Measurements from ENCODE around the gene KIF2C.

Gene KIF2C

GRCh38 chr1:44707112-44707881, 32.3 kb upstream of the KIF2C start:
- Histone ChIP-seq H3K79me2 (ENCODE audit: insufficient read depth, low read length) (no peaks in the 10 kb centered on the region), H3K4me1 (ENCODE audit: insufficient read depth, low read length, severe bottlenecking) (peaks cover 11% of the 10 kb centered on the region), H3K4me3 (ENCODE audit: low read depth, low read length, poor library complexity, severe bottlenecking) (no peak overlapping the region), H3K27ac (ENCODE audit: low read depth, low read length, poor library complexity, severe bottlenecking) (no peak overlapping the region), H3K9me2 (ENCODE audit: low read depth, low read length) (no peaks in the 10 kb centered on the region), H3K27me3 (ENCODE audit: insufficient read depth, low read length) (no peaks in the 10 kb centered on the region), H3K9ac (ENCODE audit: low read length) (no peak overlapping the region), H3F3A (ENCODE audit: insufficient read depth, low read length) (no peaks in the 10 kb centered on the region), H3K4me2 (ENCODE audit: low read length) (no peak overlapping the region), H4K20me1 (ENCODE audit: insufficient read depth, low read length) (no peaks in the 10 kb centered on the region), H2AFZ (ENCODE audit: low read length) (no peak overlapping the region), H3K36me3 (ENCODE audit: insufficient read depth, low read length) (no peaks in the 10 kb centered on the region), H3K9me3 (ENCODE audit: low read length) (no peaks in the 10 kb centered on the region)
- TF ChIP-seq EZH2 (IDR thresholded peaks at IDR 0.05; ENCODE audit: borderline replicate concordance, low read length) (no peak), CTCF (IDR thresholded peaks at IDR 0.05; ENCODE audit: low read length) (no peak)

GRCh38 chr1:44707959-44708831, 31.4 kb upstream of the KIF2C start:
- no peak overlapping the region for H3K4me3 ChIP-seq (ENCODE audit: low read depth, low read length, poor library complexity, severe bottlenecking)
- no peak overlapping the region for H2AFZ ChIP-seq (ENCODE audit: low read length)
- no peaks in the 10 kb centered on the region for H3K36me3 ChIP-seq (ENCODE audit: insufficient read depth, low read length)
- peak overlapping the region; percentile 40 for H3K4me2 ChIP-seq (ENCODE audit: low read length)
- H4K20me1 ChIP-seq (ENCODE audit: insufficient read depth, low read length): no peaks in the 10 kb centered on the region
- no peak for TF ChIP-seq EZH2 (IDR thresholded peaks at IDR 0.05; ENCODE audit: borderline replicate concordance, low read length)
- peak; percentile 81 for TF ChIP-seq CTCF (IDR thresholded peaks at IDR 0.05; ENCODE audit: low read length)
- H3K9me2 ChIP-seq (ENCODE audit: low read depth, low read length): no peaks in the 10 kb centered on the region
- peaks cover under 1% of the 10 kb centered on the region; the same call in 1 of the 2 replicates for H3F3A ChIP-seq (ENCODE audit: insufficient read depth, low read length)
- H3K79me2 ChIP-seq (ENCODE audit: insufficient read depth, low read length): no peaks in the 10 kb centered on the region
- no peak overlapping the region for H3K27ac ChIP-seq (ENCODE audit: low read depth, low read length, poor library complexity, severe bottlenecking)
- H3K4me1 ChIP-seq (ENCODE audit: insufficient read depth, low read length, severe bottlenecking): peaks cover 20% of the 10 kb centered on the region
- no peaks in the 10 kb centered on the region for H3K27me3 ChIP-seq (ENCODE audit: insufficient read depth, low read length)
- H3K9me3 ChIP-seq (ENCODE audit: low read length): no peaks in the 10 kb centered on the region
- no peak overlapping the region for H3K9ac ChIP-seq (ENCODE audit: low read length)

- H3K79me2 ChIP-seq (ENCODE audit: insufficient read depth, low read length): no peaks in the 10 kb centered on the region
- peak overlapping the region; percentile 58 for H3K9ac ChIP-seq (ENCODE audit: low read length)
- no peak for TF ChIP-seq CTCF (IDR thresholded peaks at IDR 0.05; ENCODE audit: low read length)
- no peak for TF ChIP-seq EZH2 (IDR thresholded peaks at IDR 0.05; ENCODE audit: borderline replicate concordance, low read length)
- no peaks in the 10 kb centered on the region for H3K9me3 ChIP-seq (ENCODE audit: low read length)
- H3F3A ChIP-seq (ENCODE audit: insufficient read depth, low read length): peaks cover 7% of the 10 kb centered on the region
- H2AFZ ChIP-seq (ENCODE audit: low read length): no peak overlapping the region
- no peaks in the 10 kb centered on the region for H3K9me2 ChIP-seq (ENCODE audit: low read depth, low read length)
- peak overlapping the region; percentile 58 for H3K4me2 ChIP-seq (ENCODE audit: low read length)
- no peaks in the 10 kb centered on the region for H4K20me1 ChIP-seq (ENCODE audit: insufficient read depth, low read length)
- H3K27ac ChIP-seq (ENCODE audit: low read depth, low read length, poor library complexity, severe bottlenecking): peak overlapping the region; percentile 96
- H3K36me3 ChIP-seq (ENCODE audit: insufficient read depth, low read length): no peaks in the 10 kb centered on the region
- H3K4me1 ChIP-seq (ENCODE audit: insufficient read depth, low read length, severe bottlenecking): peaks cover 51% of the 10 kb centered on the region
- H3K27me3 ChIP-seq (ENCODE audit: insufficient read depth, low read length): no peaks in the 10 kb centered on the region
- H3K4me3 ChIP-seq (ENCODE audit: low read depth, low read length, poor library complexity, severe bottlenecking): peak overlapping the region; percentile 31
These were observed 26.3 kb upstream of the KIF2C start for GRCh38 chr1:44713321-44713781.
